Caco-2 (cell line): Measurements from ENCODE around the gene SCYL1. TPM values are rescaled to one million over a fixed set of nuclear protein-coding genes. Genes with fewer than 3 reads are reported as not detected.

Experiments
- BruUV-seq: library from RNA; stranded (reverse); fragments of 400-500 nt; replicated peaks from 2 replicates; lab custom pipeline; 2021; lab: Mats Ljungman, UMichigan
- CTCF ChIA-PET: fragments of 300-600 bp; sonication (Branson Sonifier 250); formaldehyde crosslinking; loops from one replicate; lab custom pipeline; 2022; ENCODE audit warnings: antibody characterized with exemption; lab: Charles Lee
- POLR2A ChIA-PET: fragments of 300-600 bp; sonication (Branson Sonifier 250); formaldehyde crosslinking; loops from one replicate; lab custom pipeline; 2022; ENCODE audit warnings: antibody characterized with exemption; lab: Charles Lee
- DNase-seq, 2 experiments: peaks; one replicate each; pipeline versions ENCODE4 v3.0.0 to v3.0.0-alpha.2; 2020 to 2022
- H3K27me3 ChIP-seq: replicated peaks from 2 replicates; pipeline ENCODE4 v1.6.0; 2011; ENCODE audit warnings: low read length; ENCODE audit not compliant: control insufficient read depth, insufficient read depth
- H3K36me3 ChIP-seq: 2 replicates; pipeline ENCODE4 v1.5.1; 2011; ENCODE audit warnings: low read length; ENCODE audit not compliant: control insufficient read depth, insufficient read depth
- H3K4me1 ChIP-seq: fragments of 250-450 bp; sonication (Bioruptor Pico); 2 replicates; pipeline ENCODE4 v1.5.1; 2020; ENCODE audit warnings: mild to moderate bottlenecking
- H3K4me3 ChIP-seq: 2 replicates; pipeline ENCODE4 v1.5.1; 2011; ENCODE audit warnings: low read depth, mild to moderate bottlenecking, control low read depth, low read length
- H3K9me3 ChIP-seq: fragments of 250-450 bp; sonication (Bioruptor Pico); 2 replicates; pipeline ENCODE4 v1.5.1; 2020; ENCODE audit warnings: mild to moderate bottlenecking, moderate library complexity
- H3K27ac Mint-ChIP-seq: one replicate; pipeline ENCODE4 v1.8.0; 2022; ENCODE audit warnings: mixed read lengths; ENCODE audit not compliant: unreplicated experiment
- H3K27me3 Mint-ChIP-seq: one replicate; pipeline ENCODE4 v1.8.0; 2022; ENCODE audit warnings: mixed read lengths; ENCODE audit not compliant: insufficient read depth, unreplicated experiment
- H3K36me3 Mint-ChIP-seq: one replicate; pipeline ENCODE4 v1.8.0; 2022; ENCODE audit warnings: mild to moderate bottlenecking, mixed read lengths; ENCODE audit not compliant: insufficient read depth, unreplicated experiment
- H3K4me1 Mint-ChIP-seq: one replicate; pipeline ENCODE4 v1.8.0; 2022; ENCODE audit warnings: low read depth, mixed read lengths; ENCODE audit not compliant: unreplicated experiment
- H3K4me3 Mint-ChIP-seq: one replicate; pipeline ENCODE4 v1.8.0; 2022; ENCODE audit warnings: mild to moderate bottlenecking, moderate library complexity, mixed read lengths; ENCODE audit not compliant: unreplicated experiment
- H3K9me3 Mint-ChIP-seq: one replicate; pipeline ENCODE4 v1.8.0; 2022; ENCODE audit warnings: mixed read lengths; ENCODE audit not compliant: unreplicated experiment
- intact Hi-C: fragments of 100-400 bp; cut with micrococcal nuclease; formaldehyde crosslinking; loops from one replicate; pipeline ENCODE4 v1.10.0; 2022; ENCODE audit not compliant: unreplicated experiment
- total RNA-seq: library from RNA; stranded (reverse); gene quantifications from 2 replicates; pipeline ENCODE4 v1.2.3, GENCODE V29; 2022
- TF ChIP-seq, protein P1 (sequence below), 2 experiments: fragments of 200-600 bp in 1 of 2; IDR thresholded peaks; 1 replicate in 1 of 2; 2 replicates in 1 of 2; pipeline versions ENCODE4 v1.5.1 to v1.8.0; 2011 to 2022; ENCODE audit warnings: antibody characterized with exemption in 1 of 2, control low read depth in 1 of 2, inconsistent platforms in 1 of 2, low read depth in 1 of 2, low read length in 1 of 2, mild to moderate bottlenecking in 1 of 2, moderate library complexity in 1 of 2; ENCODE audit not compliant: insufficient read depth in 1 of 2, severe bottlenecking in 1 of 2, unreplicated experiment in 1 of 2

SCYL1 gene
- total RNA-seq, 1 experiment from 2014 or later, result 123 TPM

DNA sequence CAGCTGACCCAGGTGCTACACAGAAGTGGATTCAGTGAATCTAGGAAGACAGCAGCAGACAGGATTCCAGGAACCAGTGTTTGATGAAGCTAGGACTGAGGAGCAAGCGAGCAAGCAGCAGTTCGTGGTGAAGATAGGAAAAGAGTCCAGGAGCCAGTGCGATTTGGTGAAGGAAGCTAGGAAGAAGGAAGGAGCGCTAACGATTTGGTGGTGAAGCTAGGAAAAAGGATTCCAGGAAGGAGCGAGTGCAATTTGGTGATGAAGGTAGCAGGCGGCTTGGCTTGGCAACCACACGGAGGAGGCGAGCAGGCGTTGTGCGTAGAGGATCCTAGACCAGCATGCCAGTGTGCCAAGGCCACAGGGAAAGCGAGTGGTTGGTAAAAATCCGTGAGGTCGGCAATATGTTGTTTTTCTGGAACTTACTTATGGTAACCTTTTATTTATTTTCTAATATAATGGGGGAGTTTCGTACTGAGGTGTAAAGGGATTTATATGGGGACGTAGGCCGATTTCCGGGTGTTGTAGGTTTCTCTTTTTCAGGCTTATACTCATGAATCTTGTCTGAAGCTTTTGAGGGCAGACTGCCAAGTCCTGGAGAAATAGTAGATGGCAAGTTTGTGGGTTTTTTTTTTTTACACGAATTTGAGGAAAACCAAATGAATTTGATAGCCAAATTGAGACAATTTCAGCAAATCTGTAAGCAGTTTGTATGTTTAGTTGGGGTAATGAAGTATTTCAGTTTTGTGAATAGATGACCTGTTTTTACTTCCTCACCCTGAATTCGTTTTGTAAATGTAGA is 24.3 kb upstream of the SCYL1 start:
- no peaks in the 10 kb centered on the region for H3K27me3 ChIP-seq
- peaks cover 15% of the 10 kb centered on the region for H3K36me3 ChIP-seq
- TF ChIP-seq, protein P1, sequence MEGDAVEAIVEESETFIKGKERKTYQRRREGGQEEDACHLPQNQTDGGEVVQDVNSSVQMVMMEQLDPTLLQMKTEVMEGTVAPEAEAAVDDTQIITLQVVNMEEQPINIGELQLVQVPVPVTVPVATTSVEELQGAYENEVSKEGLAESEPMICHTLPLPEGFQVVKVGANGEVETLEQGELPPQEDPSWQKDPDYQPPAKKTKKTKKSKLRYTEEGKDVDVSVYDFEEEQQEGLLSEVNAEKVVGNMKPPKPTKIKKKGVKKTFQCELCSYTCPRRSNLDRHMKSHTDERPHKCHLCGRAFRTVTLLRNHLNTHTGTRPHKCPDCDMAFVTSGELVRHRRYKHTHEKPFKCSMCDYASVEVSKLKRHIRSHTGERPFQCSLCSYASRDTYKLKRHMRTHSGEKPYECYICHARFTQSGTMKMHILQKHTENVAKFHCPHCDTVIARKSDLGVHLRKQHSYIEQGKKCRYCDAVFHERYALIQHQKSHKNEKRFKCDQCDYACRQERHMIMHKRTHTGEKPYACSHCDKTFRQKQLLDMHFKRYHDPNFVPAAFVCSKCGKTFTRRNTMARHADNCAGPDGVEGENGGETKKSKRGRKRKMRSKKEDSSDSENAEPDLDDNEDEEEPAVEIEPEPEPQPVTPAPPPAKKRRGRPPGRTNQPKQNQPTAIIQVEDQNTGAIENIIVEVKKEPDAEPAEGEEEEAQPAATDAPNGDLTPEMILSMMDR (IDR thresholded peaks at IDR 0.05; ENCODE audit: insufficient read depth in 1 of 2, low read depth in 1 of 2, low read length in 1 of 2, severe bottlenecking in 1 of 2, unreplicated experiment in 1 of 2), result no peak
- H3K9me3 ChIP-seq, result no peaks in the 10 kb centered on the region
- Mint-ChIP-seq H3K36me3 (no peaks in the 10 kb centered on the region), H3K27me3 (peaks cover 3% of the 10 kb centered on the region), H3K4me3 (no peak overlapping the region), H3K9me3 (no peaks in the 10 kb centered on the region), H3K4me1 (peaks cover 41% of the 10 kb centered on the region), H3K27ac (no peak overlapping the region)
- peak in 1 of 2 experiments; percentile 46 for DNase-seq
- CTCF ChIA-PET, result interaction anchor here (1.1 to 2.0 kb wide), 2 partner anchors 29 to 32 kb away, joined by 6 to 10 read pairs; no protein-coding TSS in a partner anchor
- no TSS peak for BruUV-seq
- peak overlapping the region; percentile 81 for H3K4me3 ChIP-seq
- intact Hi-C loops, result no loop called here
- POLR2A ChIA-PET, result interaction anchor here (1.0 to 13.2 kb wide), 10 partner anchors 12 to 167 kb away, joined by 4 to 377 read pairs (median 58); partner anchors contain the start of genes DPF2 and NEAT1
- peaks cover 23% of the 10 kb centered on the region for H3K4me1 ChIP-seq

DNA sequence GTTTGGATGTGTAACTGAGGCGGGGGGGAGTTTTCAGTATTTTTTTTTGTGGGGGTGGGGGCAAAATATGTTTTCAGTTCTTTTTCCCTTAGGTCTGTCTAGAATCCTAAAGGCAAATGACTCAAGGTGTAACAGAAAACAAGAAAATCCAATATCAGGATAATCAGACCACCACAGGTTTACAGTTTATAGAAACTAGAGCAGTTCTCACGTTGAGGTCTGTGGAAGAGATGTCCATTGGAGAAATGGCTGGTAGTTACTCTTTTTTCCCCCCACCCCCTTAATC is 23.8 kb upstream of the SCYL1 start:
- H3K4me1 Mint-ChIP-seq, result peaks cover 44% of the 10 kb centered on the region
- no peak overlapping the region for H3K4me3 Mint-ChIP-seq
- H3K27me3 Mint-ChIP-seq, result peaks cover 3% of the 10 kb centered on the region
- Histone ChIP-seq H3K27me3 (no peaks in the 10 kb centered on the region), H3K4me3 (peak overlapping the region; percentile 81), H3K4me1 (peaks cover 27% of the 10 kb centered on the region), H3K9me3 (no peaks in the 10 kb centered on the region), H3K36me3 (peaks cover 17% of the 10 kb centered on the region)
- TF ChIP-seq, protein P1 (IDR thresholded peaks at IDR 0.05; ENCODE audit: insufficient read depth in 1 of 2, low read depth in 1 of 2, low read length in 1 of 2, severe bottlenecking in 1 of 2, unreplicated experiment in 1 of 2), result no peak
- H3K36me3 Mint-ChIP-seq, result no peaks in the 10 kb centered on the region
- no peaks in the 10 kb centered on the region for H3K9me3 Mint-ChIP-seq
- no peak for DNase-seq
- BruUV-seq, result no TSS peak
- intact Hi-C loops, result no loop called here
- no peak overlapping the region for H3K27ac Mint-ChIP-seq
- ChIA-PET POLR2A (interaction anchor here (1.4 to 13.2 kb wide), 4 partner anchors 13 to 76 kb away, joined by 6 to 377 read pairs (median 71); partner anchors contain the start of gene NEAT1), CTCF (no interaction called here)

DNA sequence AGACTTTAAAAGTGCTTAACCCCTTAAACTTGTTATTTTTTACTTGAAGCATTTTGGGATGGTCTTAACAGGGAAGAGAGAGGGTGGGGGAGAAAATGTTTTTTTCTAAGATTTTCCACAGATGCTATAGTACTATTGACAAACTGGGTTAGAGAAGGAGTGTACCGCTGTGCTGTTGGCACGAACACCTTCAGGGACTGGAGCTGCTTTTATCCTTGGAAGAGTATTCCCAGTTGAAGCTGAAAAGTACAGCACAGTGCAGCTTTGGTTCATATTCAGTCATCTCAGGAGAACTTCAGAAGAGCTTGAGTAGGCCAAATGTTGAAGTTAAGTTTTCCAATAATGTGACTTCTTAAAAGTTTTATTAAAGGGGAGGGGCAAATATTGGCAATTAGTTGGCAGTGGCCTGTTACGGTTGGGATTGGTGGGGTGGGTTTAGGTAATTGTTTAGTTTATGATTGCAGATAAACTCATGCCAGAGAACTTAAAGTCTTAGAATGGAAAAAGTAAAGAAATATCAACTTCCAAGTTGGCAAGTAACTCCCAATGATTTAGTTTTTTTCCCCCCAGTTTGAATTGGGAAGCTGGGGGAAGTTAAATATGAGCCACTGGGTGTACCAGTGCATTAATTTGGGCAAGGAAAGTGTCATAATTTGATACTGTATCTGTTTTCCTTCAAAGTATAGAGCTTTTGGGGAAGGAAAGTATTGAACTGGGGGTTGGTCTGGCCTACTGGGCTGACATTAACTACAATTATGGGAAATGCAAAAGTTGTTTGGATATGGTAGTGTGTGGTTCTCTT is 23.2 kb upstream of the SCYL1 start:
- Mint-ChIP-seq H3K4me1 (peaks cover 49% of the 10 kb centered on the region), H3K4me3 (no peak overlapping the region), H3K9me3 (no peaks in the 10 kb centered on the region), H3K27ac (no peak overlapping the region), H3K36me3 (no peaks in the 10 kb centered on the region), H3K27me3 (peaks cover 3% of the 10 kb centered on the region)
- DNase-seq, result peak in 1 of 2 experiments; percentile 15
- TF ChIP-seq, protein P1 (IDR thresholded peaks at IDR 0.05; ENCODE audit: insufficient read depth in 1 of 2, low read depth in 1 of 2, low read length in 1 of 2, severe bottlenecking in 1 of 2, unreplicated experiment in 1 of 2), result no peak
- Histone ChIP-seq H3K9me3 (no peaks in the 10 kb centered on the region), H3K36me3 (peaks cover 17% of the 10 kb centered on the region), H3K4me1 (peaks cover 28% of the 10 kb centered on the region), H3K4me3 (peak overlapping the region; percentile 81), H3K27me3 (no peaks in the 10 kb centered on the region)
- BruUV-seq, result no TSS peak
- CTCF ChIA-PET, result interaction anchor here (0.7 kb wide), 1 partner anchor 14 kb away, joined by 3 read pairs; no protein-coding TSS in a partner anchor
- intact Hi-C loops, result no loop called here
- POLR2A ChIA-PET, result interaction anchor here (0.6 to 13.2 kb wide), 8 partner anchors 13 to 87 kb away, joined by 3 to 377 read pairs (median 6); partner anchors contain the start of gene NEAT1
